Stimulated activated CD8-positive, alpha-beta memory T cell treated with anti-CD3 and anti-CD28 coated beads, Interleukin-2, amount 100 ng/mL, for 1 hour (primary cell): Measurements from ENCODE around the gene SPSB4.
"Not testable (repeated sequence)": the region's sequence is repeated elsewhere in the genome, so short reads cannot be mapped to it uniquely, and the experiment has no call there.

Experiments used
- DNase-seq, 2 donors: peaks; one replicate each; pipeline ENCODE4 v3.0.0-alpha.2; 2020; ENCODE audit warnings: low read depth in 2 of 2

Gene SPSB4

GRCh38 chr3:141114179-141114745 is 63.1 kb downstream of the SPSB4 start:
- no peak for DNase-seq

GRCh38 chr3:141114816-141115460 is 63.8 kb downstream of the SPSB4 start:
- no peak for DNase-seq

GRCh38 chr3:141115789-141116541 is 64.8 kb downstream of the SPSB4 start:
- no peak for DNase-seq

- no peak for DNase-seq
Measured at GRCh38 chr3:141116721-141117120, 65.6 kb downstream of the SPSB4 start.

- DNase-seq = not testable (repeated sequence)
Measured at GRCh38 chr3:141117982-141118381, 66.8 kb downstream of the SPSB4 start.

- DNase-seq = no peak
Measured at GRCh38 chr3:141122455-141123030, 71.4 kb downstream of the SPSB4 start.

GRCh38 chr3:141123677-141124410 is 72.7 kb downstream of the SPSB4 start:
- DNase-seq = no peak

- DNase-seq = no peak
Measured at GRCh38 chr3:141124715-141125114, 73.6 kb downstream of the SPSB4 start.

GRCh38 chr3:141125351-141125750 is 74.2 kb downstream of the SPSB4 start:
- DNase-seq = no peak

- no peak for DNase-seq
Measured at GRCh38 chr3:141126661-141127343, 75.7 kb downstream of the SPSB4 start.

GRCh38 chr3:141127344-141128125 is 76.4 kb downstream of the SPSB4 start:
- no peak for DNase-seq

GRCh38 chr3:141128126-141128777 is 77.1 kb downstream of the SPSB4 start:
- no peak for DNase-seq

- no peak for DNase-seq
Measured at GRCh38 chr3:141129049-141129448, 77.9 kb downstream of the SPSB4 start.

- DNase-seq = no peak
Measured at GRCh38 chr3:141129541-141130011, 78.4 kb downstream of the SPSB4 start.

GRCh38 chr3:141143517-141143916 is 92.4 kb downstream of the SPSB4 start:
- DNase-seq = no peak

GRCh38 chr3:141146979-141147470 is 95.9 kb downstream of the SPSB4 start:
- DNase-seq = no peak

GRCh38 chr3:141147657-141148056 is 96.5 kb downstream of the SPSB4 start:
- DNase-seq = no peak

- no peak for DNase-seq
Measured at GRCh38 chr3:141148169-141148568, 97.0 kb downstream of the SPSB4 start.

- DNase-seq = no peak
Measured at GRCh38 chr3:141148770-141149169, 97.6 kb downstream of the SPSB4 start.
